ENCODE measurements around the gene CBX4.

DNA sequence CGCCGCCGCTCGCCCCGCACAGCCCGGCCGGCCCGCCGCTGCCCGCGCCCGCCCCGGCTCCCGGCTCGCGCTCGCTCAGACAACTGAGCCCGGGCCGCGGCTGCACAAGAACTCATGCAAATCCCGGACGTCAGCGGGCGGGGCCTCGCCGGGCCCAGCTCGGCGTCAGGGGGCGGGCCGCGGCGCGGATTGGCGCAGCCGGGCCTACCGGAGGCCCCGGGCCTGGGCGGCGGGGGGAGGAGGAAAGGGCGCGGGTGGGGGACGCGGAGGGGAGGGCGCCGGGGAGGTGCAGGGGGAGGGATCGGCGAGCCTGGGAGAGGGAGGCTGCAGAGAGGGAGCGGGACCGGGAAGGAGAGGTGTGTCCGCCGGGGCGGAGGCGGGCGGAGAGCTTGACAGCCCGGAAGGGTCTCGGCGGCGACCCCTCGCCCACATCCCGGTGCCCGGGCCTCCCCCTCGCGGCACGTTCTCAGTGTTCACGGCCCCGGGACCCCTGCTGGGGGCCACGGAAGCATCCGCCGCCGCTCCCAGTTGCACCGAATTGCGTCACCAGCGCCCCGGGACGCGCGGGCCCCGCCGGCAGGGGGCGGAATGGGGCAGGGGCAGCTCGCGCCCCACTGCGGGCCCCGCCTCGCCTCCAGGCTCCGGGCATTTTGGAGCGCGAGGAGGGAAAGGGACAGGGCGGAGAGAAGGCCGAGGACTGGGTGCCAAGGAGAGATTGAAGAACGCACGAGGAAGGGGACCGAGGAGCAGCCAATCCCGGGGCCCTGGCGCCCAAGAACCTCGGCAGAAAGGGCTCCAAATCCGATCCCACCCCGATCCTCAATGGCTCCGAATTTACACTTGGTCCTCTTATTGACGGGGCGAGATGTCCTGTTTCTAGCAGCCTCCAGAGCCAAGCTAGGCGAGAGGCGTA lies at the start of gene CBX4:
- TF ChIP-seq, protein P1, sequence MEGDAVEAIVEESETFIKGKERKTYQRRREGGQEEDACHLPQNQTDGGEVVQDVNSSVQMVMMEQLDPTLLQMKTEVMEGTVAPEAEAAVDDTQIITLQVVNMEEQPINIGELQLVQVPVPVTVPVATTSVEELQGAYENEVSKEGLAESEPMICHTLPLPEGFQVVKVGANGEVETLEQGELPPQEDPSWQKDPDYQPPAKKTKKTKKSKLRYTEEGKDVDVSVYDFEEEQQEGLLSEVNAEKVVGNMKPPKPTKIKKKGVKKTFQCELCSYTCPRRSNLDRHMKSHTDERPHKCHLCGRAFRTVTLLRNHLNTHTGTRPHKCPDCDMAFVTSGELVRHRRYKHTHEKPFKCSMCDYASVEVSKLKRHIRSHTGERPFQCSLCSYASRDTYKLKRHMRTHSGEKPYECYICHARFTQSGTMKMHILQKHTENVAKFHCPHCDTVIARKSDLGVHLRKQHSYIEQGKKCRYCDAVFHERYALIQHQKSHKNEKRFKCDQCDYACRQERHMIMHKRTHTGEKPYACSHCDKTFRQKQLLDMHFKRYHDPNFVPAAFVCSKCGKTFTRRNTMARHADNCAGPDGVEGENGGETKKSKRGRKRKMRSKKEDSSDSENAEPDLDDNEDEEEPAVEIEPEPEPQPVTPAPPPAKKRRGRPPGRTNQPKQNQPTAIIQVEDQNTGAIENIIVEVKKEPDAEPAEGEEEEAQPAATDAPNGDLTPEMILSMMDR (conservative IDR thresholded peaks at IDR 0.05) = peak; percentile 98
- no peak for TF ChIP-seq ZFX (IDR thresholded peaks at IDR 0.05)

All from C4-2B (cell line).